Measurements from ENCODE around the gene PAIP1.
"Not testable (repeated sequence)": the region's sequence is repeated elsewhere in the genome, so short reads cannot be mapped to it uniquely, and the experiment has no call there.

Gene PAIP1

GRCh38 chr5:43556857-43557542, at the start of gene PAIP1:
Gene PAIP1, minus strand, starts transcription at chr5:43557077. Its CDS starts 231 bp downstream, at chr5:43556846.
- DNase-seq (ENCODE audit: low read depth in 2 of 2), result peak; percentile 63 to 64

- no peak for DNase-seq (ENCODE audit: low read depth in 2 of 2)
These were observed 49.5 kb upstream of the PAIP1 start for GRCh38 chr5:43606351-43606750.

GRCh38 chr5:43604699-43605098, 47.8 kb upstream of the PAIP1 start:
- DNase-seq (ENCODE audit: low read depth in 2 of 2), result no peak

- peak; percentile 33 for DNase-seq (ENCODE audit: low read depth in 2 of 2)
These were observed 46.7 kb upstream of the PAIP1 start for GRCh38 chr5:43603344-43604217.

- peak; percentile 46 to 50 for DNase-seq (ENCODE audit: low read depth in 2 of 2)
These were observed 45.8 kb upstream of the PAIP1 start, which contains the start of gene NNT for GRCh38 chr5:43602461-43603343. Gene NNT, plus strand, starts transcription at chr5:43603180. Its CDS starts 6,016 bp downstream, at chr5:43609196.

GRCh38 chr5:43601454-43602260, 44.8 kb upstream of the PAIP1 start:
- no peak for DNase-seq (ENCODE audit: low read depth in 2 of 2)

- not testable (repeated sequence) for DNase-seq (ENCODE audit: low read depth in 2 of 2)
These were observed 42.0 kb upstream of the PAIP1 start for GRCh38 chr5:43598927-43599326.

GRCh38 chr5:43592363-43592762, 35.5 kb upstream of the PAIP1 start:
- no peak for DNase-seq (ENCODE audit: low read depth in 2 of 2)

- no peak for DNase-seq (ENCODE audit: low read depth in 2 of 2)
These were observed 33.8 kb upstream of the PAIP1 start for GRCh38 chr5:43590700-43591099.

- DNase-seq (ENCODE audit: low read depth in 2 of 2), result no peak
These were observed 32.4 kb upstream of the PAIP1 start for GRCh38 chr5:43589310-43589709.

- no peak for DNase-seq (ENCODE audit: low read depth in 2 of 2)
These were observed 32.0 kb upstream of the PAIP1 start for GRCh38 chr5:43588842-43589241.

- no peak for DNase-seq (ENCODE audit: low read depth in 2 of 2)
These were observed 27.4 kb upstream of the PAIP1 start for GRCh38 chr5:43584166-43584699.

GRCh38 chr5:43583724-43584123, 26.8 kb upstream of the PAIP1 start:
- DNase-seq (ENCODE audit: low read depth in 2 of 2), result no peak

GRCh38 chr5:43582082-43583005, 25.5 kb upstream of the PAIP1 start:
- no peak for DNase-seq (ENCODE audit: low read depth in 2 of 2)

GRCh38 chr5:43581398-43581797, 24.5 kb upstream of the PAIP1 start:
- no peak for DNase-seq (ENCODE audit: low read depth in 2 of 2)

GRCh38 chr5:43580402-43581210, 23.7 kb upstream of the PAIP1 start:
- not testable (repeated sequence) for DNase-seq (ENCODE audit: low read depth in 2 of 2)

- DNase-seq (ENCODE audit: low read depth in 2 of 2), result no peak
These were observed 16.2 kb upstream of the PAIP1 start for GRCh38 chr5:43573058-43573457.

- no peak for DNase-seq (ENCODE audit: low read depth in 2 of 2)
These were observed 15.5 kb upstream of the PAIP1 start for GRCh38 chr5:43572357-43572756.

- no peak for DNase-seq (ENCODE audit: low read depth in 2 of 2)
These were observed 14.4 kb upstream of the PAIP1 start for GRCh38 chr5:43571237-43571636.
